Loucy (cell line): ENCODE measurements around the gene USP4.
"Not testable (repeated sequence)": the region's sequence is repeated elsewhere in the genome, so short reads cannot be mapped to it uniquely, and the experiment has no call there.

Source experiments
- H2AFZ ChIP-seq: fragments of 200-600 bp; sonication (generic); 2 replicates; pipeline ENCODE4 v1.6.0; 2016; ENCODE audit warnings: antibody characterized with exemption, mild to moderate bottlenecking, low read length, moderate library complexity
- H3F3A ChIP-seq: fragments of 200-600 bp; 2 replicates; pipeline ENCODE4 v1.6.0; 2016; ENCODE audit warnings: antibody characterized with exemption, low read depth, mild to moderate bottlenecking
- H3K27me3 ChIP-seq: fragments of 200-600 bp; sonication (generic); 2 replicates; pipeline ENCODE4 v1.6.1; 2014; ENCODE audit warnings: low read length, mild to moderate bottlenecking; ENCODE audit not compliant: insufficient read depth, poor library complexity, severe bottlenecking
- H3K36me3 ChIP-seq: fragments of 200-600 bp; sonication (generic); 2 replicates; pipeline ENCODE4 v1.6.1; 2016; ENCODE audit warnings: low read length; ENCODE audit not compliant: insufficient read depth
- H3K4me1 ChIP-seq: fragments of 200-600 bp; sonication (generic); 2 replicates; pipeline ENCODE4 v1.5.1; 2014; ENCODE audit warnings: low read length, mild to moderate bottlenecking; ENCODE audit not compliant: insufficient read depth, poor library complexity, severe bottlenecking
- H3K4me2 ChIP-seq: fragments of 200-600 bp; sonication (generic); 2 replicates; pipeline ENCODE4 v1.6.0; 2014; ENCODE audit warnings: antibody characterized with exemption, low read length, low read depth, mild to moderate bottlenecking; ENCODE audit not compliant: poor library complexity, severe bottlenecking
- H3K4me3 ChIP-seq: fragments of 200-600 bp; sonication (generic); 2 replicates; pipeline ENCODE4 v1.5.1; 2014; ENCODE audit warnings: low read length, mild to moderate bottlenecking, mixed read lengths; ENCODE audit not compliant: poor library complexity, severe bottlenecking
- H3K79me2 ChIP-seq: fragments of 200-600 bp; sonication (generic); 2 replicates; pipeline ENCODE4 v1.6.1; 2014; ENCODE audit warnings: low read length; ENCODE audit not compliant: insufficient read depth
- H3K9ac ChIP-seq: fragments of 200-600 bp; sonication (generic); 2 replicates; pipeline ENCODE4 v1.6.0; 2014; ENCODE audit warnings: mild to moderate bottlenecking, low read depth, low read length, moderate library complexity; ENCODE audit not compliant: poor library complexity, severe bottlenecking
- H3K9me2 ChIP-seq: fragments of 200-600 bp; sonication (generic); replicated peaks from 2 replicates; pipeline ENCODE4 v1.6.1; 2016; ENCODE audit warnings: low read depth, low read length, mixed read lengths
- H3K9me3 ChIP-seq: fragments of 200-600 bp; sonication (generic); 2 replicates; pipeline ENCODE4 v1.6.1; 2014; ENCODE audit warnings: mild to moderate bottlenecking, antibody characterized with exemption, low read length, low read depth; ENCODE audit not compliant: insufficient read depth
- H4K20me1 ChIP-seq: fragments of 200-600 bp; sonication (generic); 2 replicates; pipeline ENCODE4 v1.6.0; 2014; ENCODE audit warnings: antibody characterized with exemption, low read length, mild to moderate bottlenecking; ENCODE audit not compliant: insufficient read depth, poor library complexity, severe bottlenecking
- CTCF ChIP-seq: fragments of 200-600 bp; sonication (generic); conservative IDR thresholded peaks from 2 replicates; pipeline ENCODE4 v1.5.1; 2014; ENCODE audit warnings: mild to moderate bottlenecking, antibody characterized with exemption, low read length
- EZH2phosphoT487 ChIP-seq: fragments of 200-600 bp; IDR thresholded peaks from 2 replicates; pipeline ENCODE4 v1.6.1; 2018; ENCODE audit warnings: antibody characterized with exemption, mild to moderate bottlenecking, moderate library complexity, borderline replicate concordance

The USP4 gene

GRCh38 chr3:49349348-49350114 lies 9.7 kb upstream of the USP4 start:
- Histone ChIP-seq H3K9me2 (no peaks in the 10 kb centered on the region), H3K9me3 (no peaks in the 10 kb centered on the region), H2AFZ (no peak overlapping the region), H3K9ac (no peak overlapping the region), H4K20me1 (no peaks in the 10 kb centered on the region), H3K4me1 (peaks cover 11% of the 10 kb centered on the region), H3K4me2 (no peak overlapping the region), H3K36me3 (no peaks in the 10 kb centered on the region), H3K79me2 (no peaks in the 10 kb centered on the region), H3K4me3 (no peak overlapping the region), H3K27me3 (no peaks in the 10 kb centered on the region), H3F3A (no peaks in the 10 kb centered on the region)
- TF ChIP-seq CTCF, result no peak
- TF ChIP-seq EZH2phosphoT487, result no peak

- not testable (repeated sequence) for H3K9me2 ChIP-seq, H3F3A ChIP-seq, H3K9ac ChIP-seq, H3K4me2 ChIP-seq, H3K27me3 ChIP-seq, H3K4me3 ChIP-seq, H4K20me1 ChIP-seq, H3K9me3 ChIP-seq, H3K36me3 ChIP-seq, H2AFZ ChIP-seq, H3K79me2 ChIP-seq
- H3K4me1 ChIP-seq, result peaks cover 11% of the 10 kb centered on the region
Measured at GRCh38 chr3:49348361-49348760, 8.5 kb upstream of the USP4 start.

- Histone ChIP-seq H2AFZ (no peak overlapping the region), H4K20me1 (no peaks in the 10 kb centered on the region), H3K4me2 (no peak overlapping the region), H3F3A (no peaks in the 10 kb centered on the region), H3K9me3 (no peaks in the 10 kb centered on the region), H3K79me2 (no peaks in the 10 kb centered on the region), H3K36me3 (no peaks in the 10 kb centered on the region), H3K4me3 (no peak overlapping the region), H3K9me2 (no peaks in the 10 kb centered on the region), H3K9ac (no peak overlapping the region), H3K4me1 (peaks cover 13% of the 10 kb centered on the region), H3K27me3 (no peaks in the 10 kb centered on the region)
- TF ChIP-seq CTCF, result no peak
- TF ChIP-seq EZH2phosphoT487, result no peak
Measured at GRCh38 chr3:49346797-49347251, 7.0 kb upstream of the USP4 start.

- peaks cover 16% of the 10 kb centered on the region for H3K79me2 ChIP-seq
- no peak overlapping the region for H3K4me3 ChIP-seq
- peaks cover 3% of the 10 kb centered on the region; the same call in 1 of the 2 replicates for H3F3A ChIP-seq
- H3K9me2 ChIP-seq, result no peaks in the 10 kb centered on the region
- no peaks in the 10 kb centered on the region for H3K9me3 ChIP-seq
- TF ChIP-seq CTCF (no peak), EZH2phosphoT487 (no peak)
- H3K9ac ChIP-seq, result no peak overlapping the region
- no peaks in the 10 kb centered on the region for H3K36me3 ChIP-seq
- H3K27me3 ChIP-seq, result no peaks in the 10 kb centered on the region
- H3K4me2 ChIP-seq, result no peak overlapping the region
- no peak overlapping the region for H2AFZ ChIP-seq
- peaks cover 24% of the 10 kb centered on the region for H3K4me1 ChIP-seq
- no peaks in the 10 kb centered on the region for H4K20me1 ChIP-seq
Measured at GRCh38 chr3:49343163-49343562, 3.3 kb upstream of the USP4 start.
